ENCODE results near the gene ASRGL1.

- no peak for TF ChIP-seq ZNF281 (CRISPR knock-in tag; IDR thresholded peaks at IDR 0.05; ENCODE audit: borderline replicate concordance)
- no peak for TF ChIP-seq TP53 (CRISPR knock-in tag; conservative IDR thresholded peaks at IDR 0.05)
- no peak for TF ChIP-seq ZNF672 (CRISPR knock-in tag; IDR thresholded peaks at IDR 0.05)
- no peak for TF ChIP-seq PITX1 (CRISPR knock-in tag; IDR thresholded peaks at IDR 0.05)
- no peak for TF ChIP-seq ZNF263 (CRISPR knock-in tag; IDR thresholded peaks at IDR 0.05)
- TF ChIP-seq SRF (IDR thresholded peaks at IDR 0.05; ENCODE audit: low read depth, low read length): no peak
- no peak for TF ChIP-seq ZNF660 (CRISPR knock-in tag; IDR thresholded peaks at IDR 0.05; ENCODE audit: borderline replicate concordance, low read depth)
Observed at GRCh38 chr11:62344210-62344609, 7.0 kb downstream of the ASRGL1 start.

Measured in HepG2 (cell line).